Epithelial cell of esophagus (primary cell): ENCODE results near the gene DLX2.

Experiments
- DNase-seq: peaks from one replicate; pipeline ENCODE4 v3.0.0; 2010; ENCODE audit warnings: low read depth
- H3K4me3 ChIP-seq: 2 replicates; pipeline ENCODE4 v1.5.1; 2011; ENCODE audit warnings: mild to moderate bottlenecking, low read length, control low read depth
- TF ChIP-seq, protein P1 (sequence below): IDR thresholded peaks from 2 replicates; pipeline ENCODE4 v1.5.1; 2011; ENCODE audit warnings: low read depth, mild to moderate bottlenecking, low read length, control low read depth, inconsistent platforms; ENCODE audit not compliant: insufficient read depth; ENCODE audit errors: missing control alignments

The DLX2 gene

DNA sequence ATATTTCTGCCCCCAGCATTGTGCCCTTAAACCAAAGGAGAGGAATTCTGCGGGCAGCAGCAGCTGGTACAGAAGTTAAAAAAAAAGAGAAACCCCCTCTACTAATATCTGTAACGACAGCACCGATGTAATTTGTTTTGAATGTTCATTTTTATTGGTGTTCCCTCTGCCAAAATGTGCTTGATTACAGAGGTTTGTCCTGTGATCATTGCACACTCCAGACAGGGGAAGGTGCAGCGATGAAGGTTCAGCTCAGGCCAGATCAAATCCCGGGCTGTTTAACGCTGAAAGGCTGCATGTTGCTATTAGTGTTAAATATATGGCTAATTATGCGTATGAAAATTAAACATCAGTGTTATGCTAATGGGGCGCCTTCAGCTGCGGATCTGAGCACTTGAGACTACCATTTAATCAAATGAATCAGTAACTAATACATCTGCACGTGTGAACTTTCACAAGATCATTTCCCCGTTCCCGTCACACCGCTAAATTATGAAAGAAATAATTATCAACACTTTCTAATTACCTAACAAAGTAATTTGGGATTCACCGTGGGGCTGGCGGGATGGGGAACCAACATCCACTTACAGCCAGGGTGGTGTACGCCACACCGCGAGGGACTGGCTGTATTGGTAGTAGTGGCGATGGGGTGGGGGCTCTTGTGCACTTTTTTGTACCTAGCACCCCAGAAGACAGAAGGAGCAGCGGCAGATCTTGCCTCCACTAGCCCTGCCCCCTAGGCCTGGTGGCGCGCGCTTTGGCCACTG lies 18.9 kb downstream of the DLX2 start:
- no peak overlapping the region for H3K4me3 ChIP-seq
- no peak for DNase-seq
- TF ChIP-seq, protein P1, sequence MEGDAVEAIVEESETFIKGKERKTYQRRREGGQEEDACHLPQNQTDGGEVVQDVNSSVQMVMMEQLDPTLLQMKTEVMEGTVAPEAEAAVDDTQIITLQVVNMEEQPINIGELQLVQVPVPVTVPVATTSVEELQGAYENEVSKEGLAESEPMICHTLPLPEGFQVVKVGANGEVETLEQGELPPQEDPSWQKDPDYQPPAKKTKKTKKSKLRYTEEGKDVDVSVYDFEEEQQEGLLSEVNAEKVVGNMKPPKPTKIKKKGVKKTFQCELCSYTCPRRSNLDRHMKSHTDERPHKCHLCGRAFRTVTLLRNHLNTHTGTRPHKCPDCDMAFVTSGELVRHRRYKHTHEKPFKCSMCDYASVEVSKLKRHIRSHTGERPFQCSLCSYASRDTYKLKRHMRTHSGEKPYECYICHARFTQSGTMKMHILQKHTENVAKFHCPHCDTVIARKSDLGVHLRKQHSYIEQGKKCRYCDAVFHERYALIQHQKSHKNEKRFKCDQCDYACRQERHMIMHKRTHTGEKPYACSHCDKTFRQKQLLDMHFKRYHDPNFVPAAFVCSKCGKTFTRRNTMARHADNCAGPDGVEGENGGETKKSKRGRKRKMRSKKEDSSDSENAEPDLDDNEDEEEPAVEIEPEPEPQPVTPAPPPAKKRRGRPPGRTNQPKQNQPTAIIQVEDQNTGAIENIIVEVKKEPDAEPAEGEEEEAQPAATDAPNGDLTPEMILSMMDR, result no peak

DNA sequence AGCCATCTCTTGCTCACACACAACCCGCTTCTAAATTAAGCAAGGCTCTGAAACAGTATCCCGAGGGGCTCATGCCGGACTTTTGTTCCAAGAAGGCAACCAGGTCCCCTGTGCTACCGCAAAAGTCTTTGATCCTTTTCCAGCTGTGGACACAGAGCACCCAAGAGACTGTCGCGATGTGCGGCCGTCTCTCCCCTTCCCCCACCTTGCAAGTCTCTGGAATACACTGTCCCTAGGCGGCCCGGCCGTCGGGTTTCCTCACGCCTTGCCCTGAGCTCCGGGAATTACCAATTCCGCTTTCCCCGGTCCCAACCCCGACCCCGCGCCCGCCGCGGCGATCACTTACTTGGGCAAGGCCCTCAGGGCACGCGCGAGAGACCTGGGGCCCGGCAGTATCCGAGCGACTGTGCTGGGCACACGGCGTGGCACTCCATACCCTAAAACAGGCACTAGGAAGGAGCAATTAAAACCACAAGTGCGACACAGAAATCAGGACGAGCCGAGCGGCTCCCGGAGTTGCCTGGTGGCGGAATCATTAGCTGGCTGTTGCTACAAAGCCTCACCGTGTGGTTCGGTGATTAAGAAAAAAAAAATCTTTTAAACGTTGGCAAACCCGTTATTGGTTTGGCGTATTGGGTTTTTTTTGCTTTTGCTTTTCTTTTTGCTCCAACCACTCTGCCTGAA lies 19.6 kb downstream of the DLX2 start:
- H3K4me3 ChIP-seq, result no peak overlapping the region
- DNase-seq, result peak; percentile 32
- TF ChIP-seq, protein P1, result no peak

DNA sequence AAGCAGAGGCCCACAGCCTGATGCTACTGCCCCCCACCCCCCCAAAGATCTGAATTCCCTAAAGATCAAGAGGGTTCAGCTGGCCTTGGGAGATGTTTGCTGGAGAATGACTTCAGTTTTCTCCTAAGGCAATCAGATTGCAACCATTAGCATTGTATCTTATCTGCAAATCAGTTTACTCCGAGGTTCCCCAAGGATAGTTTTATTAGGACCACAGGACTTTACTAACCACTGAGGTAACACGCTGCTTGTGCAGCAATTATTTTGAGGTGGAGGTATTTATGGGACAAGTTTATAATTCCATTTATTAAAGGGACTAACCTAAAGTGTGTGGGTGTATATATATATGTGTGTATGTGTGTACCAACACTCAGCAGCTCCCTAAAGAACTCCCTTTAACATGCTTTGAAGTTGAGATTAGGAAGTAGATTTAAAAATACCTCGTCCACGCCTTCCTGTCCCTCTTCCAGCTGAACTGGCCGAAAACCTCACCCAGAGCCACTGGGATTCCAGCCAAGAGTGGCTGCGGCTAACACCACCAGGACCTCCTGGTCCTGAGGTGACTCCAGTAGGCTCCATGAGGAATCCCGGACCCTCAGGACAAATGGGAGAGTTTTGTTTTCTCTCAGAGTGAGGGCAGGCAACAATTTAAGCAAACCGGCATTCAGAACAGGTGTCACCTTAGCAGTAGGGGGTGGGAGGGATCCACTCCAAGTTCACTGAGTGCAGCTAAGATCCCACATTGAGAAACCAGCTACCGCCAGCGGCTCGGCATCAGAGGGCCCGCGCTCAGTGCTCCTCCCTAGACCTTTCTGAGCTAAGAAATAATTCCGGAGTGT lies 20.4 kb downstream of the DLX2 start:
- H3K4me3 ChIP-seq, result no peak overlapping the region
- no peak for DNase-seq
- TF ChIP-seq, protein P1, result no peak

DNA sequence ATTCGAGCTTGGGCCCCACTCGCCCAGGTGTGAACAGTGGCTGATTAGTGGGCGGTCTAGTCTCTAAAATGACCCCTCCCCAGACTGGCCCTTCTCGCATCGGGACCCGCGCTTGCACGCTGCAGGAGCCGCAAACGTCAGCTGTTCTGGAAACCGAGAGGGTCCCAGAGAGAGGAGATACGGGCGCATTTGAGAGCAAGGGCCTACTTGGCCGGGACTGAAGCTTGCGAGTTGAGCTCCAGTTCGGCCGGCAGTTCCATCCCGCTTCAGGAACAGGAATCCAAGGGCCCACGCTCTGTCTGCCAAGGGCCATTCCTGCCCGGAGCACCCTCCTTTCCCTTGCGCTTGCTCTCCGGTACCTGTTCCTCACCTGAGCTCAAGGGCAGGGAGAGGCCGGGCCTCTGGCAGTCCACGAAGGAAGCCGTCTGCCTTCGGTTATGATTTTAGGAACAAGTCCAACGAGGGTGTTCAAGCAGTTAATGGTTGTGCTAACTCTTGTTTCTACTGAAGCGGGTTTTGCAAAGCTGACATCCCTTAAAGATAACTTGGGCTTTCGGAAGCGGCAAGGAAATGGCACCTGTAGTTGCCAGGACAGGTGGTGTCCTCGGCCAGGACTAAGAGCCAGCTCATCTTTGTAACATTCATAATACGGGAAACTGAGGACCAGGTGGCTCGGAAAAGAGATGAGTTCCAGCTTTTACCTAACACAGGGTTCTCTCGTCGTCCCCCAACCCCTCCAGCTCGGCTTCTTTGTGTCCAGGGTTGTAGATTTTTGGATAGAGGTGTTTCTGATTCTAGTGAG lies 21.3 kb downstream of the DLX2 start:
- no peak overlapping the region for H3K4me3 ChIP-seq
- TF ChIP-seq, protein P1, result no peak
- DNase-seq, result no peak

DNA sequence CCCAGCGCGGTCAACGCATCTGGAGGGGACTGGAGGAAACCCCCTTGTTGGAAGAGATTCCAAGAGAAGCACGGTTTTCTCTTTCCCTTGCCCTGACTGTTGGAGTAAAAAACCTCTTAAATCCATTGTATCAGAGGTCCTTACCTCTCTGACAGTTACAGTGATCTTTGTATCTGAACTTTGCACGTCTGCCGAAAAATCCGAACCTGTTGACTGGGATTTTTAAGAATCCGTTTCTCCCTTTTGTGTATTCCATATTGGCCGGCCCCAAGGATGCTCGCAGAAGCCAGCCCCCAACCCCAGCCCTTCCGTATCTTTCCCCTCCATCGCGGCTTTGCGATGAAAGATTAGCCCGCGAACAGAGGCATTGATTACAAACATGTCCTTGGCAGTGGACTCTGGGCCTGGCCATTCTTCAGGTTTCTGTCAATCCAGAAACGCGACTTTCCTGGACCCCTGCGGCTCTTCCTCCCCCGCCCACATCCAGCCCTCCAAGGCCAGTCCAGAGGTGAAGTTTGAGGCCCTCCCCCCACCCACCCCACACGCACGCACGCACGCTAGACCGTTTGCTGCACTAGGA lies 22.0 kb downstream of the DLX2 start:
- H3K4me3 ChIP-seq, result no peak overlapping the region
- TF ChIP-seq, protein P1, result no peak
- DNase-seq, result no peak
